Astrocyte (in vitro differentiated cells and primary cell): Measurements from ENCODE around the gene THADA. TPM values are rescaled to one million over a fixed set of nuclear protein-coding genes. Genes with fewer than 3 reads are reported as not detected.

Source experiments
- DNase-seq: peaks from one replicate; pipeline ENCODE4 v3.0.0-alpha.2; 2010; ENCODE audit warnings: low read depth
- FAIRE-seq: peaks from 2 replicates; lab custom pipeline; 2011; peaks lifted over from hg19 to GRCh38; lab: Jason Lieb, UNC
- H2AFZ ChIP-seq: 2 replicates; pipeline ENCODE4 v1.6.0; 2012; ENCODE audit warnings: low read depth, low read length, inconsistent platforms
- H3K27ac ChIP-seq: 2 replicates; pipeline ENCODE4 v1.5.1; 2011; ENCODE audit warnings: low read depth, low read length, inconsistent platforms
- H3K27me3 ChIP-seq: 2 replicates; pipeline ENCODE4 v1.6.0; 2011; ENCODE audit warnings: low read length, inconsistent platforms; ENCODE audit not compliant: insufficient read depth
- H3K36me3 ChIP-seq: 2 replicates; pipeline ENCODE4 v1.5.1; 2011; ENCODE audit warnings: low read length, inconsistent platforms; ENCODE audit not compliant: insufficient read depth
- H3K4me1 ChIP-seq: 2 replicates; pipeline ENCODE4 v1.5.1; 2011; ENCODE audit warnings: low read length, inconsistent platforms; ENCODE audit not compliant: insufficient read depth
- H3K4me2 ChIP-seq: 2 replicates; pipeline ENCODE4 v1.6.0; 2012; ENCODE audit warnings: low read length, inconsistent platforms
- H3K4me3 ChIP-seq: 2 replicates; pipeline ENCODE4 v1.5.1; 2011; ENCODE audit warnings: low read depth, mild to moderate bottlenecking, low read length, inconsistent platforms; ENCODE audit not compliant: insufficient read depth
- H3K79me2 ChIP-seq: 2 replicates; pipeline ENCODE4 v1.6.0; 2012; ENCODE audit warnings: mild to moderate bottlenecking, low read length, inconsistent platforms; ENCODE audit not compliant: insufficient read depth
- H3K9ac ChIP-seq: 2 replicates; pipeline ENCODE4 v1.6.0; 2012; ENCODE audit warnings: mild to moderate bottlenecking, low read length, inconsistent platforms
- H3K9me3 ChIP-seq: 2 replicates; pipeline ENCODE4 v1.5.1; 2012; ENCODE audit warnings: low read depth, mild to moderate bottlenecking, low read length, inconsistent platforms; ENCODE audit not compliant: insufficient read depth
- H4K20me1 ChIP-seq: 2 replicates; pipeline ENCODE4 v1.6.0; 2012; ENCODE audit warnings: low read length, inconsistent platforms; ENCODE audit not compliant: insufficient read depth
- H3K27ac Mint-ChIP-seq: one replicate; pipeline ENCODE4 v1.8.0; 2021; ENCODE audit warnings: mild to moderate bottlenecking, mixed read lengths; ENCODE audit not compliant: unreplicated experiment
- H3K27me3 Mint-ChIP-seq: one replicate; pipeline ENCODE4 v1.8.0; 2021; ENCODE audit warnings: low read depth, mixed read lengths; ENCODE audit not compliant: unreplicated experiment
- H3K36me3 Mint-ChIP-seq: one replicate; pipeline ENCODE4 v1.8.0; 2021; ENCODE audit warnings: low read depth, mixed read lengths; ENCODE audit not compliant: unreplicated experiment
- H3K4me1 Mint-ChIP-seq: one replicate; pipeline ENCODE4 v1.8.0; 2021; ENCODE audit warnings: low read depth, mixed read lengths; ENCODE audit not compliant: unreplicated experiment
- H3K4me3 Mint-ChIP-seq: one replicate; pipeline ENCODE4 v1.8.0; 2021; ENCODE audit warnings: mild to moderate bottlenecking, moderate library complexity, mixed read lengths; ENCODE audit not compliant: unreplicated experiment
- H3K9me3 Mint-ChIP-seq: one replicate; pipeline ENCODE4 v1.8.0; 2021; ENCODE audit warnings: mild to moderate bottlenecking, mixed read lengths; ENCODE audit not compliant: unreplicated experiment
- CTCF ChIP-seq: IDR thresholded peaks from 2 replicates; pipeline ENCODE4 v1.5.1; 2011; ENCODE audit warnings: low read depth, mild to moderate bottlenecking, inconsistent platforms, low read length, moderate library complexity; ENCODE audit not compliant: insufficient read depth
- EZH2 ChIP-seq: IDR thresholded peaks from 2 replicates; pipeline ENCODE4 v1.6.1; 2012; ENCODE audit warnings: mild to moderate bottlenecking, low read length, inconsistent platforms; ENCODE audit not compliant: insufficient read depth
- total RNA-seq: library from RNA; stranded (reverse); gene quantifications from 2 replicates; pipeline ENCODE4 v1.2.1, GENCODE V29; 2021

THADA gene
- total RNA-seq, 1 donor from 2014 or later: 16.2 TPM

GRCh38 chr2:43199492-43200488 lies 396.0 kb downstream of the THADA start:
- H2AFZ ChIP-seq: no peak overlapping the region
- FAIRE-seq (no peak), DNase-seq (peak; percentile 8)

GRCh38 chr2:43198263-43198662 lies 397.6 kb downstream of the THADA start:
- Histone ChIP-seq H3K4me3 (no peak overlapping the region), H3K27me3 (no peaks in the 10 kb centered on the region), H2AFZ (no peak overlapping the region), H3K36me3 (no peaks in the 10 kb centered on the region), H3K9me3 (no peaks in the 10 kb centered on the region), H3K79me2 (no peaks in the 10 kb centered on the region), H4K20me1 (no peaks in the 10 kb centered on the region), H3K4me2 (no peak overlapping the region), H3K4me1 (peaks cover 6% of the 10 kb centered on the region), H3K27ac (no peak overlapping the region), H3K9ac (no peak overlapping the region)
- Mint-ChIP-seq H3K4me1 (peaks cover 20% of the 10 kb centered on the region), H3K27me3 (peaks cover 6% of the 10 kb centered on the region), H3K27ac (no peak overlapping the region), H3K9me3 (peaks cover 1% of the 10 kb centered on the region), H3K4me3 (no peak overlapping the region), H3K36me3 (no peaks in the 10 kb centered on the region)
- TF ChIP-seq CTCF: no peak
- TF ChIP-seq EZH2: no peak
- no peak for DNase-seq
- FAIRE-seq: no peak

More at GRCh38 chr2:43199492-43200488, 396.0 kb downstream of the THADA start:
- H3K79me2 ChIP-seq: no peaks in the 10 kb centered on the region
- no peak overlapping the region for H3K27ac ChIP-seq
- no peaks in the 10 kb centered on the region for H3K36me3 ChIP-seq
- no peaks in the 10 kb centered on the region for H3K9me3 ChIP-seq
- Mint-ChIP-seq H3K4me3 (no peak overlapping the region), H3K36me3 (no peaks in the 10 kb centered on the region), H3K27me3 (peaks cover 2% of the 10 kb centered on the region), H3K27ac (no peak overlapping the region), H3K4me1 (peaks cover 9% of the 10 kb centered on the region), H3K9me3 (no peaks in the 10 kb centered on the region)
- TF ChIP-seq EZH2: no peak
- no peak for TF ChIP-seq CTCF
- H3K4me3 ChIP-seq: no peak overlapping the region
- H3K4me2 ChIP-seq: no peak overlapping the region
- H3K27me3 ChIP-seq: no peaks in the 10 kb centered on the region
- H4K20me1 ChIP-seq: no peaks in the 10 kb centered on the region
- H3K4me1 ChIP-seq: peaks cover 6% of the 10 kb centered on the region
- H3K9ac ChIP-seq: no peak overlapping the region

GRCh38 chr2:43197588-43197896 lies 398.3 kb downstream of the THADA start:
- no peaks in the 10 kb centered on the region for H3K9me3 ChIP-seq
- H3K27ac ChIP-seq: no peak overlapping the region
- H2AFZ ChIP-seq: no peak overlapping the region
- no peak overlapping the region for H3K9ac ChIP-seq
- no peaks in the 10 kb centered on the region for H3K36me3 ChIP-seq
- no peaks in the 10 kb centered on the region for H3K36me3 Mint-ChIP-seq
- no peaks in the 10 kb centered on the region for H3K79me2 ChIP-seq
- DNase-seq: no peak
- no peak for FAIRE-seq
- peaks cover 6% of the 10 kb centered on the region for H3K27me3 Mint-ChIP-seq
- H3K4me3 Mint-ChIP-seq: no peak overlapping the region
- no peak overlapping the region for H3K27ac Mint-ChIP-seq
- TF ChIP-seq EZH2 (no peak), CTCF (no peak)
- no peaks in the 10 kb centered on the region for H4K20me1 ChIP-seq
- H3K4me1 ChIP-seq: peaks cover 6% of the 10 kb centered on the region
- H3K27me3 ChIP-seq: no peaks in the 10 kb centered on the region
- peaks cover 21% of the 10 kb centered on the region for H3K4me1 Mint-ChIP-seq
- no peak overlapping the region for H3K4me2 ChIP-seq
- H3K9me3 Mint-ChIP-seq: peaks cover 1% of the 10 kb centered on the region
- H3K4me3 ChIP-seq: no peak overlapping the region
